ENCODE data around the gene S100A10.

Gene S100A10, protein sequence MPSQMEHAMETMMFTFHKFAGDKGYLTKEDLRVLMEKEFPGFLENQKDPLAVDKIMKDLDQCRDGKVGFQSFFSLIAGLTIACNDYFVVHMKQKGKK

DNA sequence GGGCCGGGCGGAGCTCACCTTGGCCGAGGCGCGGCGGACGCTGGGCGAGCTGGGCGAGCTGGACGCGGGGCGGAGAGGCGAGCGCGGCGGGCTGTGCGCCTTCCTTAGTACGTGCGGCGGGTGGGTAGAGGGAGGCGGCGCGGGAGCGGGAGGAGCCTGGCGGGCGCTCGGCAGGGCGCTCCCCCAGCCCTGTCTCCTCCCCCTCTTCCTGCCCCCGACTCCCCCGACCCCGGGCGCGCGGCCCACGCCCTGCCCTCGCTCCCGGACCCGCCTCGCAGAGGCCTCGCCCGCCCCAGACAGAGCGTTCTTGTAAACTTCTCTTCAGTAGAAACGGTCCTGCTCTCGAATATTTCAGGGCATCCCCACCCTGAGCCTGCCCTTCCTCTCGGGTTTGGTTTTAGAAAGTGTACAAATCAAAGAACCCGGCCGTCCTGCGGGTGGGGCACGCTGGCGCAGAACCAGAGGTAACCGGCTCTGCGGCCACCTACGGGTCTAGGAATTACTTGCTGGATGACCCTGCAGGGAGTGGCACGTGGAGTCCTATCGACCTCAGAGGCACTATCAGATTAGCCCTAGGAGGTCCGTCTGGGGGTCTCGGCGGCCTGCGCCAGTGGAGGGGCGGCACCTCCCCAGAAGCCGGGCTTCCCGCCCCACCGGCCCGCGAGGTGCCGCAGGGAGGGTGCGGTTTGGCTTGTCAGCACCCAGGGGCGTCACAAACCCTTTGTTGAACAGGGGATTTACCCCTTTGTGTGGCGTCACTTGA, at the start of gene S100A10:
Gene S100A10, minus strand, starts transcription at position 126 of the 763 bp plus-strand sequence. CDS start 7,629 bp downstream, outside the sequence.
- peak; percentile 76 for DNase-seq

DNA sequence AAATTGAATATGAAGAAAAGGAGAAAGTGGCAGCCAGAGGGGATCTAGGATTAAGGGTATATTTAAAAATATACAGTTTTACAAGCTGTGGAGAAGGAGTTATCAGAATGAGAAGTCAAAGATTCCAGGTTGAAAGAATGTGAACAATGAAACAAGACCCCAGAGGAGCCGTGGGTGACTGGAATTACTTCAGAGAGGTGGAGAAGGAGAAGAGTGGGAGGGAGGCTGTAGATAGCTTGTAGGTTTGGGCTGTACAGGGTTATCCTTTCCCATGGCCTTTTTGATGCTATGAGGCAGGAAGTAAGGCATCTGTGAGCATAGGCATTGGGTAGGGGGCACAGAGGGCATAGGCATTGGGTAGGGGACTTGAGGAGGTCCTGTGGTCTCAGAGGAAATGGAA, 48.4 kb upstream of the S100A10 start:
- DNase-seq, result no peak

DNA sequence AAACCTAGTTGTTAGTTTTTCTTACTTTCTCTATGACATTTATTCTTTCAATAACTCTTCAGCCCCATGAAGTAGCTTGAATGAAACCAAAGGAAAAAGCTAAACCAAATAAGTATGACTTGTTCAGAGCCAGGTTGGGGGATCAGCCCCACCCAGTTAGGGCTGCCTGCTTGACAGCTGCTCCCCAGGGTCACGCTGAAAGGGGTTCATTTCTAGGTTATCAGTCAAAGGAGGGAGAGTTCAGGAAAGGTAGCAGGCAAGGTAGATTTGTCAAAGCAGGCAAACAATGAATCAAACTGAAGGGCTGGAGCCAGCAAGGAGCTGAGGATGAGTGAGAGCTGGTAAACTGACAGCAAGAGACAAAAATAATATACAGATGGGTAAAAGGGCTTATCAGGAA, 46.2 kb upstream of the S100A10 start:
- DNase-seq, result no peak

DNA sequence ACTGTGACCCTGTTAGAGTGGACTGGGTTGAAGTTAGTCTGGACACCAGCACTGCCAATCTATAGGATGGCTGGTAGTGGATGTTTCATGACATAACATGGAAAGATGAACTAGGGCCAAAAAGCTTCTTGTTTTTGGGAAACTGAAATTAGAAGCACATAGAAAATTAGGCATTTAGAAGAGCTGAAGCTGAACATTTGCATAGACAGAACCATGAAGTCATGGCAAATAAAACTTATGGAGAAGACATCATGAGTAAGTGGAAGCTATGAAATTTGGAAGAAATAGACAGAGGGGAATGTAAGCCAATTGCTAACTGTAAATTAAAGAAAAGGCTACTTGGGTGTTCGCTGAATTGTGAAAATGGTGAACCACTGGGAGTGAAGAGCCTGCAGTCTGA, 45.8 kb upstream of the S100A10 start:
- DNase-seq, result no peak

DNA sequence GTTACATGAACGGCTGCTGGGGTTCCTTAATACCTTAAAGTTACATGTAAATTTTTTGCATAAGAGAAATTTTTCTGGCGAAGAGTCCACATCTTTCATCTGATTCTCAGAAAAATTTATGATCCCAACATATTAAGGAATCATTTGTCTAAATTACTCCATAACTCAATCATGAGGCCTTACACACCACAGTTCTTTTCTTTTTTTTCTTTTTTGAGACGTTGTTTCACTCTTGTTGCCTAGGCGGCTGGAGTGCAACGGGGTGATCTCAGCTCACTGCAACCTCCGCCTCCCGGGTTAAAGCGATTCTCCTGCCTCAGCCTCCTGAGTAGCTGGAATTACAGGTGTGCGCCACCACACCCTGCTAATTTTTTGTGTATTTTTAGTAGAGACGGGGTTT, 45.2 kb upstream of the S100A10 start:
- no peak for DNase-seq

DNA sequence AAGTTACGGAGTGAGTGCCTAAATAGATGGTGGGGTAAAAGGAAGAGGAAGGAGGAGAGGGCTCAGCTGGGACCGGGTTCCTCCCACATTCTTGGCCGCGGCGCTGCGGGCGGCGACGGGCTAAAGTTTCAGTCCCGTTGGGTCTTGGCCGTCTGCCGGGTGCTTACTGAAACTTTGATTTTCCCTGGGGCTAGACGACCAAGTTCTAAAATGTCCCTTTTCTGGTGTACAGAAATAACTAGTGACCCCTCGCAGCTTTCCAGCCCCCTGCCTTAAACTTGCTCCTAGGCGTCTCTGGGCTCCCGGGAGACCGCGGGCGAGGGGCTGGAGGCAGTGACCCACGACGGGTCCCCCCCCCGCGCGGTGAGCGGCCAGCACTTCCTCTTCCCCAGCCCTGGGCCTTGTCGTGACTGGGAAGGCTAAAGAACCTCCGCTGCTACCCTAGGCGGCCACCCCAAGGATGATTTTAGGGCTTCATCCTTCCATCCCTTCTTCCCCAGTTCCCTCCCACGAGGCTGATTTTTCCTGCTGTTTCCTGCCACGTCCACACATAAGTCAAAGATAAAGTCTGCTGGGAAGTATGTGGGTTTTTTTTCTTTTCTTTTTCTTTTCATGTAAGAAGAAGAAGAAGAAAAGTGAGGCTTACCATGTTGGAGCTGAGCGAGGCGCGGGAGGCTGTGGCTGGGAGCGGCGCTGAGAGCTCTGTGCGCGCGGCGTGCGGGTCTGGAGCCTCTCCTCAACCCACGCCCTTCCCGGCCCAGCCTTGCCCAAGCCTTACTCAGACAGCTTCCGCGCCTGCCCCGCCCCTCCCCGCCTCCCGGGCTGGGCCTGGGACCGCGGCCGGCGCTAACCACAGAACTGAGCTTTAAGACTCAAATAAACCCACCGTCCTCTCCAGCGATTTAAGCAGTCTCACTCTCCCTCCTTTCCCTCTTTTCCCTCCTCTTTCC, 42.9 kb upstream of the S100A10 start, which contains the start of gene S100A11:
Gene S100A11, minus strand, starts transcription at position 738 of the 950 bp plus-strand sequence. Its CDS starts 89 bp downstream, at position 649.
- peak; percentile 91 for DNase-seq

DNA sequence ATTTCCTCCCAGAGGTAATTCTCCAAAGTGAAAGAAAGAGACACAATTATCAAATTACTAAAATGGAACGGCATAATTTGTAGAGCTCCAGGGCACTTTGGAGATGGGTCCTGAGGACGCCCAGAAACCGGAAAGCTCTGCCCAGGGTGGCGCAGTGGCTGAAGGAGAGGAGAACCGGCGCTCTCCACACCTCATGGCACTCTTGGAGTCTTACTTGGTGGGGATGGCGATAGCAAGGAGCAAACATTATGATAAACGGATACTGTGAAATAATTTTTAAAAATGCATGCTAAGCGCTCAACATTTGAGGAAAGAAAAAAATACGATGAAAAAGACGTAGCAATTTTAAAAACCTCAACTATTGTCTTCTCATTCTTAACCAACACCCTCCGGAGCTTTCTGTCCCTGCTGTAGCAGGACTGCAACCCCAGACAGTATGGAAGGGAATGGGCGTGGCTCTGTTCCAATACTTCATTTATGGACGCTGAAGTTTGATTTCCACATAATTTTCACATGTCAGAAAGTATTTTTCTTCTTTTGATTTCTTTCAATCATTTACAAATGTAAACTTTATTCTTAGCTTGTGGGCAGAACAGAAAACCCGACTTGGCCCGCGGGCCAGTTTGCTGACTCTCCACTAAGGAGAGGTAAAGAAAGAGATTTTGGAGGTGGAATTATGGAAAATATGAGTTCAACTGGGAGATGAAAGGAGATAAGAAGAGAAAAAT, 42.0 kb upstream of the S100A10 start:
- no peak for DNase-seq

DNA sequence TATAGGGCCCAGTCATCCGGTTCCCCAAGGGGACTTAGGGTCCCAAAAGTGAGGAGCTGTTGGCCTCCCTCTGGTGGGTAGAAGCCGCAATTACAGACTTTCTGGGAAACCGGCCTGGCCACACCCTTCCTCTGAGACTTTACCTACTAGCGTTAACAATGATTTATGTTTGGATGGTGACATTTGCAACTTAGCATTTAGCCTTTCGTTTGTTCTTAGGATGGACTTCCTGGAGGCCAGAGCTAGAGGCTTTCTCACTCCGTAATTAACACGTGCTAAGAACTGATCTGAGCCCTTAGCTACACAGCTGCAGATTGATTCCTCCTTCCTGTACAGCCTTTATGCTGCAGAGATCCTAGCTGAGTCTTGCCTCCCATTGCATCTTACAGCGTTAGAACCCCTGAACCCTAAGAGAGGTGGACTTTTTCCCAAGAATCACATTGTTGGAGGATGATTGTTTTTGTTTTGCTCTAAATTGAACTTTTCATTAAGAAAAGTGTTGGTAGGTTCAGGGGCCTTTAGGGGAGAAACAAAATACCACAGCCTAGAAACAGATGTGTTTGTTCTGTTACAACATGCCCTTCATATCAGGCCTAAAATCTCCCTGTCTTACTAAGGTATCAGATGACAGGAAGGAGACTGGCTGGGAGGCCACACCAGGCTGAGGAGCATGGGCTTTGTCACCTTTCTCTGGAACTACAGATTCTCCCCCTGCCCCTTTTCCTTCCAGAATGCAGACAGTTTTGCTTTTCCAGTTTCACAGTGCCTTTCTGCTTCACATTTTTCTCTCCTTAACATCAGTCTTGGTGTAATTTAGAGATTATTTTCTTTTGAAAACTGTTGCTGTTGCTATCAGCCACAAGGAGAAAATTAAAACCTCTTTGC, 41.2 kb upstream of the S100A10 start:
- DNase-seq, result peak; percentile 82

DNA sequence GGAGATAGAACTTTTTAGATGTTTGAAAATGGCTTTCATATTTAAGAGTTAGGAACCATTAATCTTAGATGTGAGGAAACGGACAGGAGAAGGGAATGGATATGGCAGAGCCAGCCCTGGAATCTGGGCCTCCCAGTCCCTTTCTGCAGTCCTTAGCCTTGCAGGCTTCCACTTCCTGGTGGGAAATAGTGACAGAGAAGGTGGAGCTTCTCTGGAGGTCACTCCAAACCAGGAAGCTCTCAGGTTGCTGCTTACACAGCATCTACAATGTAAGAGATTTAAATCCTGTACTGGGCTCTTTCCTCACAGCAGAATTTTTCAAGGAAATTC, 40.6 kb upstream of the S100A10 start:
- DNase-seq, result no peak

DNA sequence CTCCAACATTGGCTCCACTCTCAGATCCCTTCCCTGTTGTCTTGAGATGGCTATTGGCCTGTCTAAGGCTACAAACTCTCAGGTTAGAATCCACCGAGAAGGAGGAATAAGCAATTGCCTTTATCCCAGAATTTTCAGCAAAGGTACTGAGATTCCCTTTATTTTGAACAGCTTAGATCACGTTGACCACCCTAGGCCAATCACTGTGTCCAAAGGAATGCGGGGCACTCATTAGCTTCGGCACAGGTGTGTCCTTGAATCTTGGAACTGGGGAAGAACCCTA, 36.2 kb upstream of the S100A10 start:
- no peak for DNase-seq

DNA sequence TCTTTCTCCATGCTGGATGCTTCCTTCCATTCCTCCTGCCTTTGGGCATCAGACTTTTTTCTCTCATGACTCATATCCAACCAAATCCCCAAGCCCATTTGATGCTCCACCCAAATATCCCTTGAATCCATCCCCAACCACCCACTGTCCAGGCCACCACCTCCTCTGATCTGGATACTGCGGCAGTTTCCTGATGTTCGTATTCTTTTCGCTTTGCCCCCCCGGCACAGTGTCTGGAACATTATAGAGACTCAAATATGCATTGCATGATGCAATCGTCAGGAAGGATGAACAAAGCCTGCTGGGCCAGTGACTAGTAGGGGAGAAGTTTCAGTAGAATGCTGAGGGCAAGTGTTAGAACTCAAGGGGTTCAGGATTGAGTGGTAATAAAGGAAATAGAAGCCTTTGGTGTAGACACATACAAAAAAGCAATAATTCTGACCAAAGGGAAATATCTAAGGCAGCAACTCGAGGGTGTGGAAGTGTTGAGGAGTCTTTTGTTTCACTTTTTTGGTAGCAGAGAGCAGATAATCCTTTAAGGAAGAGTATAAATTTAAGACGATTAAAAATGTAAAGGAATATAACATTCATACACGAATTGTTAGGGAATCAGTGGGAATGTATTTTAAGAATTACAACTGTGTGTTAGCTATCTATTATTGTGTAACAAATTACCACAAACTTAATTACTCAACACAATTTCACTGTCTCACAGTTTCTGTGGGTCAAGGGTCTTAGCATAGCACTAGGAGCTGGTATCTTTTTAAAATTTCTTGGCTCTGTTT, 35.7 kb upstream of the S100A10 start:
- DNase-seq, result peak; percentile 60

DNA sequence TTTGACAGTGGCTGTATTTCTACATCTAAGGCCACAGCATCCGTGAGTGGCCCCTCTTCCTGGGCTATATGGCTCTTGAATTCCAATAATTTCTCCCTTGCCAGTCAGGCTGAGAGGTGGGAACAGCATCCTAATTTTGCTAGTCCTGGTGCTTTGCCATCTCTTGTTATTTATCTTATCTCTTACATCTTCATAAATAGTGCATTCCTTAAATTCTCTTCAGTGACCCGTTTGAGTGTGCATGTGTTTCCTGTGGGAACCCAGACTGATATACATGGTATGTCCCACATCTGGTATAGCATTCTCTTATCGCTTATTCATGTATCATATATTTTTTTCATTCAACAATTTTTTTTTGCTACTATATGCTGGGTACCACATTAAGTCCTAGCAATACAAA, 33.2 kb upstream of the S100A10 start:
- no peak for DNase-seq

DNA sequence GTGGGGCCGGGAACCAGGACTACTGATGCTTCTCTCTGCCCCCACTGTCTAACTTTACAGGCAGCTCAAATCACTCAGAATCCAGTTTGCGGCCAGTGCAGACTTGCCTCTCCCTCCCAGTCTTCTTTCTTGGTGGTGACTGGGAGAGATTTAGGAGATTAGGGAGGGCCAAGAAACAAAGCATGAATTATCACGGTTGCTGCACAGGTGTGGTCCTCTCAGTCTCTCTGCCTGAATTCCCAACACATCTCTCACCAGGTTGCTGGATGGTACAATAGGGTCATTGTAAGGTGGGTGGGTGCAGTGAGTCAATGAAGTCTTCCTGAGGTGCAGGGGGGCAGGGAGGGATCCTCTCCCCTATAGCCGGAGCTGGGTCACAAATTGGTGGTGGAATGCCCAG, 30.6 kb upstream of the S100A10 start:
- no peak for DNase-seq

DNA sequence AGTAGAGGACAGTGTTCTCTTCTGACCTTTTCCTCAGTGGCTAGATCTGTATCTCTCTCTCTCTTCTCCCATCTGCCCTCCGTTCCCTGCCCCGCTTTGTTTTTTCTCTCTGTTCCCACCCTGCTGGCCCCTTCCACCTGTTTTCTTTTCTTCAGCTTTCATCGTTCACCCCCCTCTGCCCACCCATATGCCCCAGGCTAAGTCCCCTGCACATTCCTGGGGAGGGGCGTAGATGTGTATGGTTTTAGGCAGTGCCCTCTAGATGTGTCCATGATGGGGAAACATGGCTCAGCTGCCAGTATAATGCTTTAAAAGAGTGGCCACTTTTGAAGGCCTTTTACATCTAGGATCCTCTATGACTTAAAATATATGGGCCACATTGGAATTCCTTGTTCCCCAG, 29.6 kb upstream of the S100A10 start:
- no peak for DNase-seq

DNA sequence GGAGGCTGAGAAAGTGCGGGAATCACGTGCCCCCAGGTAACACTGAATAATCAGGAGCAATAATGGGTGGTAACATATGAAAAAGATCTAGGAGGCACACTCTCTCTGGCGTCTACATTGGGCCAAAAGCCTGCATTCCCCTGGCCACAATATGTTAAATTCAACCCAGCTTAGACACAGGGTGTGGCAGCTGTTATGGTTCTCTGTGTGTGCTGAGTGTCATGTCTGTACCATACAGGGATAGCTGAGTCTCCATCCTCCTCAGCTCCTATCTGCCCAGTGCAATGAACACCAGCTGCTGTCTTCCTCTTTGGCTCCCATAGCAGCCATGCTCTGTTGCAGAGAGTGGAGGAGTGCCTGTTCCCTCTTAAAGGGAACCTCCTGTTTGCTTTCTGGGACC, 28.8 kb upstream of the S100A10 start:
- no peak for DNase-seq

DNA sequence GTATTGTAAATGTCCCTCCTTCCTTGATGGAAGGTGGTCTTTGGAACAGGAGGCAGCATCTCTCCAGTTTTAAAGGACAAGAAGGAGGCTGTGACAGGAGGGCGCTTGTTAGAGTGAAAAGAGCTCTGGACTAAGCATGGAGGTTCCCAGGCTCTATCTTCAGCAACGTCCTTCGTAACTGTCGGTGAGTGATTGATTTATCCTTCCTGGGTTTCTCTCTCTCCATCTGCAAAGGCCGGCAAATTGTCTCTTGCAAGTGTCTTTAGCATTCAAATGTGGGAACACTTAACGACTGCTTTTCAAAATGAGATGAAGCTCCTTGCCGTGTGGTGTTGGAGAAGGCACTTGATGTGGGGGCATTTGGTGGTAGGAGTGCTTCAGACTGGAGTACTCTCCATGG, 27.9 kb upstream of the S100A10 start:
- no peak for DNase-seq

DNA sequence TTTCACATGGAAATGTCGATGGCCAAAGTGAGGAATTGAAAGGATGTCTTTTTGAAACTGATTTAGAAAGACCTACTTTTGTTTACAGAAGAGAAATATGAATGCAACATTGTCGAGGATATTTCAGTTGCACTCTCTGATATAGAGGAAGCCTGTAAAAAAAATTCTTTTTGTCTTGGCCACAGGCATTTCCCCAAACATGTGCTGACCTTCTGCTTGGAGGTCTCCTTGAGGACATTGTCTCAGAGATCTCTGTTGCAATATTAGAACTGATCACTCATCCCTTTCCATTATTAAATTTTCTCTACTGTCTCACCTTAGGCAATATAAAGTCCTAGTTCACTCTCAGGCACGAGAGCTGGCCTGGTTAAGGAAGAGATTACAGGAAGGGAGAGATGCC, 27.2 kb upstream of the S100A10 start:
- no peak for DNase-seq

DNA sequence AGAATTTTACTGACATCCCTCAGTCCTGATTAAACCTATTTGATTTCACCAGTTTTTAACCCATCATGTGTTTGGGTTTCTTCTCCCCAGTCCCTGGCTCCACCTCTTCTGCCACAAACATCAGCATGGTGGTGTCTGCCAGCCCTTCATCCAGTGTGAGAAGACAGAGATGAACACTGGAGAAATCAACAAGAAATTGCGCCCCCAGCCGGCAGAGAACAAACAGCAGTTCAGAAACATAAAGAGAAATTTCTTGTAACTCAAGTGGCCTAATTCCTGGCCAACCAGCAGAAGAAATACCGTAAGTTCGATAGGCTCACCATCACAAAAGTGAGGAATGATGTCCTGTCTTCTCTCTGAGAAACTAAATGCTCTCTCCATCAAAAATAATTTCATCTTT, 24.9 kb upstream of the S100A10 start:
- DNase-seq, result peak; percentile 69

DNA sequence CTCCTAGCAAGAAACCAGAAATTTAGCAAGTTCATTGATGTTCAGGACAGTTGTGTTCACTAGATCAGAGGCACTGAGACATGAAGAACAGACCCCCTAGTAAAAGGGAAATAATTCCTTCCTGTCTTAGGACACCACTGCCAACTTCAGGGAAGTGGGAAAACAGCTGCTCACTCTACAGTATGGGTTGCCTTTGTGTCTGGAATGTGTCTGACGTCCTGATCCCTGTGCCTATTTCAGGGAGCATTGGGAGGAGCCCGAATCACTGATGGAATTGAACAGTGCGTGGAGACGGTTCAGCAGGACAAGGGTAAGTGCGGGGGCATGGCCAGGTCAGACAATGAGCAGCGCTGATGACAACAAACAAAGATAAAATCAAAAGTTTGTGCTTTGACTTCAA, 22.1 kb upstream of the S100A10 start:
- DNase-seq, result no peak

DNA sequence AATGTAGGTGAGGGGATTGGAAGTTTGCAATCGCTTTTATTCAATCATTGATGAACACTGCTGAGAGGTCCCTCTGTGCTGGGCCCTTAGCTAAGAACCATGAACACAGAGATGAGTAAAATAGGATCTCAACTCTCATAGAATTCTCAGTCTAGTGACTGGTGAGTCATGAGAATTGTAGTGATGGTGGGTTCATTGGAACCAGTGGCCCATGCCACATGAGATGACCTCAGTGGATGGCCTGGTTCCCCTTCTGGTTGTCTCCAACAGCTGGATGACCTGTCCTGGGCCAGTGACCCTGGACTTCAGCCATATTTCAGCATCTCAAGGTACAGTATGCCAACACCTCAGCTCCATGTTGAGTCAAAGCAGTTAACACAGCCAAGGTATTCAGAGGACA, 21.3 kb upstream of the S100A10 start:
- DNase-seq, result no peak

DNA sequence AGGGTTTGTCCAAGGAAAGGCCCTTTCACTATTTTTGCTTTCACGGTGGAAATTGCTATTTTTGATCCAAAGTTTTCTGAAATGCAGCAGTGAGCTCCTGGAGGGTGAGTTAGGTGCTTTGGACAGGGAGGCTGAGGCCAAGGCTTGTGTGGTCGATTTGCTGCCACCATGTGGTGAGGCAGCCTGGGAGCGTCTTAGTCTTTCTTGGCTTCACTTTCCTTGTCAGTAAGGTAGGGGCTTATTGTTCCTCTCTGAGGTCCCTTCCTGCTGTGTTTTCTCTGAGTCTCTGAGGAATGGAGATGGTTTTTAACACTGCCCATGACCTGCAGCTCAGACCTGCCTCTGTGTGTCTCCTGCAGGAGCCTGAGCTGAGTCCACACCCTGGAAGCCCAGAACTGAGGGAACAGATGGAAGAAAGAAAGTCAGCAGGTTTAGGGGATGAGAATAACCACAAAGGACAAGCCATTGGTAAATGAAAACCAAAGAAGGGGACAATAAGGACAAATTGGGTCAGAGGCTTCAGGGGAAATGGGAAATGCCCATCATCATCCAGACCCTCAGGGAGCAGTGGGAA, 20.1 kb upstream of the S100A10 start:
- DNase-seq, result peak; percentile 68
